HG02840 (cell line): ENCODE results near the gene PLCB1.

Source experiments
- ATAC-seq: cut with Tn5 transposase; IDR thresholded peaks from one replicate; pipeline ENCODE4 v1.9.1; 2021; ENCODE audit warnings: mild to moderate bottlenecking, moderate library complexity, moderate number of reproducible peaks; ENCODE audit not compliant: unreplicated experiment, low FRiP score

PLCB1 gene

GRCh38 chr20:8471465-8471864 is 339.4 kb downstream of the PLCB1 start:
- no peak for ATAC-seq

GRCh38 chr20:8473459-8473858 is 341.4 kb downstream of the PLCB1 start:
- no peak for ATAC-seq

GRCh38 chr20:8474027-8474668 is 342.1 kb downstream of the PLCB1 start:
- ATAC-seq = no peak

- no peak for ATAC-seq
Observed at GRCh38 chr20:8476021-8476420, 344.0 kb downstream of the PLCB1 start.

- ATAC-seq = no peak
Observed at GRCh38 chr20:8480597-8480996, 348.5 kb downstream of the PLCB1 start.

- ATAC-seq = no peak
Observed at GRCh38 chr20:8487696-8488095, 355.6 kb downstream of the PLCB1 start.

- ATAC-seq = no peak
Observed at GRCh38 chr20:8489094-8489883, 357.2 kb downstream of the PLCB1 start.

GRCh38 chr20:8490076-8490830 is 358.2 kb downstream of the PLCB1 start:
- ATAC-seq = no peak

GRCh38 chr20:8492173-8492572 is 360.1 kb downstream of the PLCB1 start:
- no peak for ATAC-seq

- ATAC-seq = no peak
Observed at GRCh38 chr20:8498571-8498970, 366.5 kb downstream of the PLCB1 start.

GRCh38 chr20:8504030-8504429 is 372.0 kb downstream of the PLCB1 start:
- ATAC-seq = no peak

GRCh38 chr20:8505476-8506200 is 373.6 kb downstream of the PLCB1 start:
- ATAC-seq = no peak

- ATAC-seq = no peak
Observed at GRCh38 chr20:8507231-8507630, 375.2 kb downstream of the PLCB1 start.

- no peak for ATAC-seq
Observed at GRCh38 chr20:8509809-8510208, 377.7 kb downstream of the PLCB1 start.

- ATAC-seq = no peak
Observed at GRCh38 chr20:8510808-8511207, 378.7 kb downstream of the PLCB1 start.

GRCh38 chr20:8512003-8512402 is 379.9 kb downstream of the PLCB1 start:
- no peak for ATAC-seq

- ATAC-seq = no peak
Observed at GRCh38 chr20:8515810-8516435, 383.9 kb downstream of the PLCB1 start.

- no peak for ATAC-seq
Observed at GRCh38 chr20:8518878-8519277, 386.8 kb downstream of the PLCB1 start.

- no peak for ATAC-seq
Observed at GRCh38 chr20:8519887-8520286, 387.8 kb downstream of the PLCB1 start.

- no peak for ATAC-seq
Observed at GRCh38 chr20:8522168-8522567, 390.1 kb downstream of the PLCB1 start.
